Calu3 (cell line): Measurements from ENCODE around the gene NCOA7. TPM values are rescaled to one million over a fixed set of nuclear protein-coding genes. Genes with fewer than 3 reads are reported as not detected.

Source experiments
- BruUV-seq: library from RNA; stranded (reverse); fragments of 400-500 nt; replicated peaks from 2 replicates; lab custom pipeline; 2021; lab: Mats Ljungman, UMichigan
- CTCF ChIA-PET: fragments of 300-600 bp; sonication (Branson Sonifier 250); formaldehyde crosslinking; loops from one replicate; lab custom pipeline; 2022; ENCODE audit warnings: antibody characterized with exemption; lab: Charles Lee
- DNase-seq: peaks from one replicate; pipeline ENCODE4 v3.0.0; 2022
- H3K27ac Mint-ChIP-seq: one replicate; pipeline ENCODE4 v1.8.0; 2022; ENCODE audit warnings: mixed read lengths; ENCODE audit not compliant: unreplicated experiment
- H3K27me3 Mint-ChIP-seq: one replicate; pipeline ENCODE4 v1.8.0; 2022; ENCODE audit warnings: mixed read lengths; ENCODE audit not compliant: unreplicated experiment
- H3K36me3 Mint-ChIP-seq: one replicate; pipeline ENCODE4 v1.8.0; 2022; ENCODE audit warnings: mild to moderate bottlenecking, moderate library complexity, mixed read lengths; ENCODE audit not compliant: insufficient read depth, unreplicated experiment
- H3K4me1 Mint-ChIP-seq: one replicate; pipeline ENCODE4 v1.8.0; 2022; ENCODE audit warnings: mild to moderate bottlenecking, low read depth, mixed read lengths; ENCODE audit not compliant: unreplicated experiment
- H3K4me3 Mint-ChIP-seq: one replicate; pipeline ENCODE4 v1.8.0; 2022; ENCODE audit warnings: mild to moderate bottlenecking, low read depth, moderate library complexity, mixed read lengths; ENCODE audit not compliant: unreplicated experiment
- H3K9me3 Mint-ChIP-seq: one replicate; pipeline ENCODE4 v1.8.0; 2022; ENCODE audit warnings: low read depth, mixed read lengths; ENCODE audit not compliant: unreplicated experiment
- CTCF ChIP-seq: fragments of 200-600 bp; IDR thresholded peaks from one replicate; pipeline ENCODE4 v1.8.0; 2022; ENCODE audit warnings: antibody characterized with exemption; ENCODE audit not compliant: unreplicated experiment
- intact Hi-C: fragments of 100-400 bp; cut with micrococcal nuclease; formaldehyde crosslinking; loops from one replicate; pipeline ENCODE4 v1.10.0; 2022; ENCODE audit not compliant: unreplicated experiment
- total RNA-seq: library from RNA; stranded (reverse); gene quantifications from 2 replicates; pipeline ENCODE4 v1.2.3, GENCODE V29; 2022

Gene NCOA7
- total RNA-seq, 1 experiment from 2014 or later = 102 TPM

- no peaks in the 10 kb centered on the region for H3K4me1 Mint-ChIP-seq
- H3K9me3 Mint-ChIP-seq = no peaks in the 10 kb centered on the region
- no peak overlapping the region for H3K4me3 Mint-ChIP-seq
- BruUV-seq = no TSS peak
- H3K27me3 Mint-ChIP-seq = peaks cover 20% of the 10 kb centered on the region
- peaks cover 2% of the 10 kb centered on the region for H3K36me3 Mint-ChIP-seq
- no peak overlapping the region for H3K27ac Mint-ChIP-seq
- TF ChIP-seq CTCF = no peak
- intact Hi-C loops = no loop called here
- DNase-seq = no peak
- CTCF ChIA-PET = no interaction called here
Observed at GRCh38 chr6:125742464-125743120, 48.2 kb upstream of the NCOA7 start.

- CTCF ChIA-PET = interaction anchor here (0.5 kb wide), 1 partner anchor 413 kb away, joined by 3 read pairs; no protein-coding TSS in a partner anchor
- intact Hi-C loops = no loop called here
- H3K27me3 Mint-ChIP-seq = peaks cover 30% of the 10 kb centered on the region
- DNase-seq = no peak
- no TSS peak for BruUV-seq
- H3K36me3 Mint-ChIP-seq = peaks cover 11% of the 10 kb centered on the region
- H3K4me3 Mint-ChIP-seq = no peak overlapping the region
- H3K9me3 Mint-ChIP-seq = no peaks in the 10 kb centered on the region
- H3K27ac Mint-ChIP-seq = no peak overlapping the region
- TF ChIP-seq CTCF = no peak
- H3K4me1 Mint-ChIP-seq = no peaks in the 10 kb centered on the region
Observed at GRCh38 chr6:125743604-125744003, 47.2 kb upstream of the NCOA7 start.

DNA sequence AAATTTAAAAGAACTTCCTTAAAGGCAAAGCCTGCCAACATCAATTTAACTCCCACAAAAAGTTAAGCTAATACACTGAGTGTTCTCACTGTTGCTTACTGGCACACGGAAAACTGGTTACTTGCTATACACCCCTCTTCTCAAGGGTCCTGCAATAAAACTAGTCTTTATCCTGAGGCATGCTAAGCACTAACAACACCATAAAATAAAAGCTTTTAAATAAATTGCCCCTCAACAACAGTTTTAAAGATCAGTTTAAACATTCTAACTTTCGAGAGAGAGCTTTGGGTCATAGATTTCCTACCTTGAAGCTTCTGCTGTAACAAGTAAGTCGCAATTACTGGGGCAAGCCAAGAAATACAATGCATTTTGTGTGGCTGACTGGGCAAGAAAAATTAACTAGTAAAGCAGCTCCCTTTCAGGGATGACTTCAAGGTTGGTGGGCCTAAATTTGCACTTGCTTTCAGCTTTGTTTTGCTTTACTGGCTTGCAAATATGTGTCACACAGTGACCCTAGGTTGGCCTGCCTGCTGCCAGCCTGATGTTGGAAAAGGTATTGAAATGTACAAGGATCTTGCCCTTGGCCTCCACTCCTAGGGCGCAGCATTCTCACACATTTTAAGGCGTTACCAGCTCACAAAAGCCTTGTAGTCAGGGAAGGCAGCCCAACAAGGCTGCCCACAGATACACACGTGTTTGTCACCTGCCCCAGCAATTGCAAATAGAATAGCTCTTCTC lies 45.3 kb upstream of the NCOA7 start:
- CTCF ChIA-PET = no interaction called here
- Mint-ChIP-seq H3K36me3 (peaks cover 26% of the 10 kb centered on the region), H3K4me1 (peaks cover 11% of the 10 kb centered on the region), H3K9me3 (no peaks in the 10 kb centered on the region), H3K27ac (no peak overlapping the region), H3K4me3 (no peak overlapping the region), H3K27me3 (peaks cover 45% of the 10 kb centered on the region)
- no TSS peak for BruUV-seq
- intact Hi-C loops = no loop called here
- DNase-seq = no peak
- no peak for TF ChIP-seq CTCF

DNA sequence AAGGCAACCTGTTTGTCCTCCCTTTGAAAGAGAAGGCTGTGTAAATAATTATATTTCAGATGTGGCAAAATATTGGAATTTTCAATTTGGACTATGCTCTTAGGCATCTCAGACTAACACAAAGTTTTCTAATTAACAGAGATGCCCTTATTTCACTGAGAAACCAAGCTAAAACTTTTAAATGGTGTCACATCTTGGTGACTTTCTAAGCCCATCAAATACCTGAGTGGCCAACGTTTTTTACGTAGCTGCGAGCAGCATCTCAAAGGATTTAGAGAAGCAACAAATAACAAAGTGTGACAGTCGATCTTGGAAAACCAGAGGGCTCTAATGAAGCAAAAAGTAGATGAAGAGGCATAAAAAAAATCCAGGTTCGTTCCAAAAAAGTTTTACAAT lies 44.7 kb upstream of the NCOA7 start:
- TF ChIP-seq CTCF = no peak
- Mint-ChIP-seq H3K4me3 (no peak overlapping the region), H3K4me1 (peaks cover 17% of the 10 kb centered on the region), H3K27ac (no peak overlapping the region), H3K36me3 (peaks cover 26% of the 10 kb centered on the region), H3K9me3 (no peaks in the 10 kb centered on the region), H3K27me3 (peaks cover 51% of the 10 kb centered on the region)
- intact Hi-C loops = no loop called here
- no peak for DNase-seq
- CTCF ChIA-PET = no interaction called here
- no TSS peak for BruUV-seq
